Activated T-cell treated with anti-CD3 and anti-CD28 coated beads, Interleukin-2, amount 50 U/mL, for 72 hours (primary cell): ENCODE measurements around the gene REXO4. TPM values are rescaled to one million over a fixed set of nuclear protein-coding genes. Genes with fewer than 3 reads are reported as not detected.
A peak's percentile ranks its signal among the peaks of the same experiment; 100 is the strongest.
"Not testable (repeated sequence)": the region's sequence is repeated elsewhere in the genome, so short reads cannot be mapped to it uniquely, and the experiment has no call there.

Experiments
- ATAC-seq, 2 donors: fragments of 150-1000 bp; cut with Tn5 transposase; replicated peaks in 1 of 2; 2 replicates each; pipeline ENCODE4 v1.10.0; 2021; ENCODE audit warnings: moderate library complexity in 2 of 2, mild to moderate bottlenecking in 1 of 2
- DNase-seq, 2 donors: peaks; one replicate each; pipeline ENCODE4 v3.0.0; 2021 to 2022; ENCODE audit warnings: mixed read lengths in 1 of 2
- H3K27ac Mint-ChIP-seq: one replicate; pipeline ENCODE4 v1.8.0; 2022; ENCODE audit warnings: mild to moderate bottlenecking, moderate library complexity, mixed read lengths
- H3K27me3 Mint-ChIP-seq: one replicate; pipeline ENCODE4 v1.8.0; 2022; ENCODE audit warnings: low read depth, mixed read lengths
- H3K36me3 Mint-ChIP-seq, 2 donors: one replicate each; pipeline ENCODE4 v1.8.0; 2022; ENCODE audit warnings: mixed read lengths in 2 of 2, mild to moderate bottlenecking in 1 of 2; ENCODE audit not compliant: insufficient read depth in 2 of 2
- H3K4me1 Mint-ChIP-seq: one replicate; pipeline ENCODE4 v1.8.0; 2022; ENCODE audit warnings: low read depth, mixed read lengths
- H3K4me3 Mint-ChIP-seq, 2 donors: one replicate each; pipeline ENCODE4 v1.8.0; 2022; ENCODE audit warnings: mild to moderate bottlenecking in 2 of 2, mixed read lengths in 2 of 2, moderate library complexity in 2 of 2
- H3K9me3 Mint-ChIP-seq, 2 donors: one replicate each; pipeline ENCODE4 v1.8.0; 2022; ENCODE audit warnings: mixed read lengths in 2 of 2
- total RNA-seq, 2 donors: library from RNA; stranded (reverse); gene quantifications; one replicate each; pipeline ENCODE4 v1.2.3, GENCODE V29; 2022

The REXO4 gene
- total RNA-seq, 2 donors from 2014 or later: 22.9 to 25.0 TPM

DNA sequence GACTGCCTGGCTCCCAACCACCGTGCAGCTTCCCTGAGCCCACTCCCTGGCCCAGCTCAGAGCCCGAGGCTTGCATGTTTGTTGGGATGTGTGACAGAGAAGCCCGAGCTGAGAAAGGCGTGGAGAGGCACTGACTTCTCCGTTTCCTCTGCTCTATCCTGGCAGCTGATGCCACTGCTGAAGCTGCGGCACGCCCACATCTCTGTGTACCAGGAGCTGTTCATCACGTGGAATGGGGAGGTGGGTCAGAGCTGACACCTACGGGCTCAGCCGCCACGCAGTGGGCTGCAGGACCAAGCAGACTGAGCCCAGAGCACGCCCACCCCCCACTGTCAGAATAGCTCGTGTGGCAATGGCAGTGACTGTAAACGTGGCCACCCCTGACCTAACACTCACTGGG lies 32.4 kb downstream of the REXO4 start:
- Mint-ChIP-seq H3K4me1 (no peaks in the 10 kb centered on the region), H3K27ac (no peak overlapping the region), H3K36me3 (no peaks in the 10 kb centered on the region), H3K9me3 (no peaks in the 10 kb centered on the region), H3K4me3 (no peak overlapping the region), H3K27me3 (peaks cover 5% of the 10 kb centered on the region)
- ATAC-seq (no peak), DNase-seq (no peak)

DNA sequence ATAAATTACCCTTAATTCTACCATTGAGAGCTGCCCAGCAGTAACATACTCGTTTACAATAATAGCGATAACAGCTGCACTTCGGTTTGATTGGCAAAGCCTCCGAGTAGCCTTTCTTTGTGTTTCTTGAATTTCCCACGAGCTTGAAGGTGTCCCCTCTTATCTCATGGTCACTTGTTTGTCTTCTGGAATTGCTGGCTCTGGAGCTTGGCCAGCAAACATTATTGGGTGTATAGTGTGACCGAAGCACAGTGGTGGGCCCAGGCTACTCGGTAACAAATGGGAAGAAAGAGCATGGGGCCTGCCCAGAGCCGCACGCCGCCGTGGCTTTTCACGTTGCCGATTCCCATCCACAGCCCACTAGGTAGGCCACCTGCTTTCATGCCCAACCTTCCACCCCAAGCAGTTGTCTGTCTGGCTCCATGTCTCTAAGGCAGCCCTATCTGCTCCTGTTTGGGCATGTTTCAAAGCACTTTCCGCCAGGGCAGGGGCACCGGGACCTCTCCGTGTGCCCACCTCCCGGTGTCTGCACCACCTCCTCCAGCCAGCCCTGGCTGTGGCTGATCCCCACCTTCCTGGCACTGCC lies 33.0 kb downstream of the REXO4 start:
- no peak overlapping the region for H3K4me3 Mint-ChIP-seq
- H3K36me3 Mint-ChIP-seq: no peaks in the 10 kb centered on the region
- ATAC-seq (no peak), DNase-seq (no peak)
- H3K27me3 Mint-ChIP-seq: peaks cover 4% of the 10 kb centered on the region
- no peaks in the 10 kb centered on the region for H3K4me1 Mint-ChIP-seq
- no peak overlapping the region for H3K27ac Mint-ChIP-seq
- no peaks in the 10 kb centered on the region for H3K9me3 Mint-ChIP-seq

DNA sequence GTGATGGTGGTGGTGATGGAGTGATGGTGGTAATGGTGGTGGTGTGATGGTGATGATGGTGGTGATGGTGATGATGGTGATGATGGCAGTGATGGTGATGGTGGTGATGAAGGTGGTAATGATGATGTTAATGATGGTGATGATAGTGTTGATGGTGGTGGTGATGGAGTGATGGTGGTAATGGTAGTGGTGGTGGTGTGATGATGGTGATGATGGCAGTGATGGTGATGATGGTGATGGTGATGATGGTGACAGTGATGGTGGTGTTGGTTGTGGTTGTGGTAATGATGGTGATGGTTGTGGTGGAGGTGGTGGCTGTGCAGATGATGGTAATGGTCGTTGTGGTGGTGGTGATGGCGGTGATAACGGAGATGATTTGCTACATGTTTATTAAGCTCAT lies 34.4 kb downstream of the REXO4 start:
- no peaks in the 10 kb centered on the region for H3K27me3 Mint-ChIP-seq
- no peaks in the 10 kb centered on the region for H3K4me1 Mint-ChIP-seq
- H3K36me3 Mint-ChIP-seq: no peaks in the 10 kb centered on the region
- H3K4me3 Mint-ChIP-seq: no peak overlapping the region
- no peak overlapping the region for H3K27ac Mint-ChIP-seq
- no peak for ATAC-seq
- DNase-seq: no peak
- H3K9me3 Mint-ChIP-seq: no peaks in the 10 kb centered on the region

GRCh38 chr9:133382507-133383141 lies 35.2 kb downstream of the REXO4 start:
- no peaks in the 10 kb centered on the region for H3K9me3 Mint-ChIP-seq
- no peaks in the 10 kb centered on the region for H3K36me3 Mint-ChIP-seq
- H3K4me1 Mint-ChIP-seq: no peaks in the 10 kb centered on the region
- no peak overlapping the region for H3K4me3 Mint-ChIP-seq
- H3K27me3 Mint-ChIP-seq: no peaks in the 10 kb centered on the region
- no peak for ATAC-seq
- no peak overlapping the region for H3K27ac Mint-ChIP-seq
- no peak for DNase-seq

- Mint-ChIP-seq H3K36me3 (no peaks in the 10 kb centered on the region), H3K27me3 (no peaks in the 10 kb centered on the region), H3K9me3 (no peaks in the 10 kb centered on the region), H3K4me1 (peaks cover 10% of the 10 kb centered on the region), H3K4me3 (no peak overlapping the region), H3K27ac (no peak overlapping the region)
- ATAC-seq: no peak
- no peak for DNase-seq
These were observed 37.1 kb downstream of the REXO4 start for GRCh38 chr9:133380734-133381133.

DNA sequence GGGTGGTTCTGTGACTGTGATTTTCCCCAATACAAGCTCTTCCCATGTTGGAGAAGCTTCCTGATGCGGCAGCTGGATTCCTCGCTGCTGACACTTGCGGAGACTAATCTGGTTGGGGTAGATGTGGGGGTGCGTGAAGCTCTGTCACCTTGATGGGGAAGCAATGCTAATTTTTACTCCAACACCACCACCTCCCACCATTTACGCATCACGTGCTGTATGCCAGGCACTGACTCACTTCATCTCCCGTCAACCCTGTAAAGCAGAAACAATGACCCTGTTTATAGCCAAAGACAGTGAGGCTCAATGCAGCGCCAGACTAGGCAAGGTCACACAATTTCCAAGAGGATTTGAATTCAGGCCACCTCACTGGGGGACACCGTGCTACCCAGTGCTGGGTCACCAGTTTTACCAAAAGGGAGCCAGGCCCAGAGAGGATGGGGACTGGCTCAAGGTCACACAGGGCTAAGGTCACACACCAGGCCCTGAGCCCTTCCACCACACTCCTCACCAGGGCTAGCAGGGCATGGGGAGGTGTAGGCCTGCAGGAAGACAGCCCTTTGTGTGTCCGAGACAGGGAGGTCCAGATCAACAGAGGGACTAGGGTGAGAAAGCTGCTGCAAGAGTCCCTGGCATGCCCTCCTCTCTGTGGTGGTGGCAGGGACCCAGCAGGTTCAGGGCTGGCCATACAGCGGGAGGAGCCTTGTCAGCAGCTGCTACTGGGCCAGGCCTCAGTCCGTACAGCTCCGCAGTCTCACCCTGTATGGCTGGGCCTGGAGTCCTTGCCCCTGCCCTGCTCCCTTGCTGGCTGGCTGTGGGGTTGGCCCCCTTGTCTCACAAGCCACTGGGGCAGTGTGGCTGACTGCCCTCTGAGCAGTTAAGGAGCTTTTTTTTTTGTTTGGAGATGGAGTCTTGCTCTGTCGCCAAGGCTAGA lies 38.4 kb downstream of the REXO4 start:
- no peaks in the 10 kb centered on the region for H3K27me3 Mint-ChIP-seq
- DNase-seq (no peak), ATAC-seq (no peak)
- H3K9me3 Mint-ChIP-seq: no peaks in the 10 kb centered on the region
- no peak overlapping the region for H3K27ac Mint-ChIP-seq
- no peak overlapping the region for H3K4me3 Mint-ChIP-seq
- H3K4me1 Mint-ChIP-seq: peaks cover 10% of the 10 kb centered on the region
- peaks cover 7% of the 10 kb centered on the region in 2 donors for H3K36me3 Mint-ChIP-seq

DNA sequence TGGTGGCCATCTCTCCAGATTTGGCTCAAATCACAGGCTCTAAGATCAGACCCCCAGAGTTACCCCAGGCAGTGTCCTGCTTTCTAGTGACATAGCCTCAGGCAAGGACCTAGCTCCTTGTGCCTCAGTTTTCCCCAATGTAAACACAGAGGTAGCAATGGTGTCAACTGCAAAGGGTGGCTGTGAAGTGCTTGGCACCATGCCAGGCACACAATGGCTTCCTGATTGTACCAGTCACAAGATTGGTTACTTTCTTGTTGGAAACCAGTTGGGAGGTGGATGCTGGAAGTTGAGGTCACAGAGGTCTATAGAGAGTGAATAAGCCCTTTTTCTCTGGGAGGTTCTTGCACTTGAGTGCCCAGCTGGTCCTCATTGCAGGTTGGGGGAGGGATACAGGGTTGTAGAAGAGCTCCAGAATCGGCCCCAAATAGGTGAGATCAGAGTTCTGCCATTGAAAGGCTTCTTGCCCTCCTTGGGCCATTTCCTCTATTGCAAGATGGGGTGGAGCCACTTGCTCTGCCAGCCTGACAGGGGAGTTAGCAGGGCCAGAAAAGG lies 39.3 kb downstream of the REXO4 start:
- DNase-seq (no peak), ATAC-seq (no peak)
- Mint-ChIP-seq H3K27ac (no peak overlapping the region), H3K9me3 (no peaks in the 10 kb centered on the region), H3K4me3 (no peak overlapping the region), H3K27me3 (no peaks in the 10 kb centered on the region), H3K4me1 (peaks cover 18% of the 10 kb centered on the region), H3K36me3 (peaks cover 9 to 14% of the 10 kb centered on the region in 2 donors)

DNA sequence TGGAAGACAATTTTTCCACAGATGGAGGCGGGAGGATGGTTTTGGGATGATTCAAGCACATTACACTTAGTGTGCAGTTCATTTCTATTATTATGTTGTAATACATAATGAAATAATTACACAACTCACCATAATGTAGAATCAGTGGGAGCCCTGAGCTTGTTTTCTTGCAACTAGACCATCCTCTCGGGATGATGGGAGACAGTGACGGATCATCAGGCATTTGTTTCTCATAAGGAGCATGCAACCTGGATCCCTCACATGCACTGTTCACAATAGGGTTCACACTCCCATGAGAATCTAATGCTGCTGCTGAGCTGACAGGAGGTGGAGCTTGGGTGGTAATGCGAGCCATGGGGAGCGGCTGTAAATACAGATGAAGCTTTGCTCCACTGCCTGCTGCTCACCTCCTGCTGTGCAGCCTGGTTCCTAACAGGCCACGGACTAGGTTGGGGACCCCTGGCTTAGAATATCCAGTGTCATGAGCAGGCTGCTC lies 40.0 kb downstream of the REXO4 start:
- no peak for ATAC-seq
- no peak overlapping the region for H3K27ac Mint-ChIP-seq
- DNase-seq: no peak
- H3K36me3 Mint-ChIP-seq: peaks cover 9 to 18% of the 10 kb centered on the region in 2 donors
- H3K4me1 Mint-ChIP-seq: peaks cover 26% of the 10 kb centered on the region
- no peak overlapping the region for H3K4me3 Mint-ChIP-seq
- H3K27me3 Mint-ChIP-seq: no peaks in the 10 kb centered on the region
- H3K9me3 Mint-ChIP-seq: no peaks in the 10 kb centered on the region

GRCh38 chr9:133377280-133377679 lies 40.5 kb downstream of the REXO4 start:
- not testable (repeated sequence) for H3K27ac Mint-ChIP-seq, H3K27me3 Mint-ChIP-seq, DNase-seq, ATAC-seq, H3K9me3 Mint-ChIP-seq
- Mint-ChIP-seq H3K36me3 (peaks cover 11 to 22% of the 10 kb centered on the region in 2 donors), H3K4me1 (peaks cover 31% of the 10 kb centered on the region), H3K4me3 (peak overlapping the region in 1 of 2 donors; percentile 75)

DNA sequence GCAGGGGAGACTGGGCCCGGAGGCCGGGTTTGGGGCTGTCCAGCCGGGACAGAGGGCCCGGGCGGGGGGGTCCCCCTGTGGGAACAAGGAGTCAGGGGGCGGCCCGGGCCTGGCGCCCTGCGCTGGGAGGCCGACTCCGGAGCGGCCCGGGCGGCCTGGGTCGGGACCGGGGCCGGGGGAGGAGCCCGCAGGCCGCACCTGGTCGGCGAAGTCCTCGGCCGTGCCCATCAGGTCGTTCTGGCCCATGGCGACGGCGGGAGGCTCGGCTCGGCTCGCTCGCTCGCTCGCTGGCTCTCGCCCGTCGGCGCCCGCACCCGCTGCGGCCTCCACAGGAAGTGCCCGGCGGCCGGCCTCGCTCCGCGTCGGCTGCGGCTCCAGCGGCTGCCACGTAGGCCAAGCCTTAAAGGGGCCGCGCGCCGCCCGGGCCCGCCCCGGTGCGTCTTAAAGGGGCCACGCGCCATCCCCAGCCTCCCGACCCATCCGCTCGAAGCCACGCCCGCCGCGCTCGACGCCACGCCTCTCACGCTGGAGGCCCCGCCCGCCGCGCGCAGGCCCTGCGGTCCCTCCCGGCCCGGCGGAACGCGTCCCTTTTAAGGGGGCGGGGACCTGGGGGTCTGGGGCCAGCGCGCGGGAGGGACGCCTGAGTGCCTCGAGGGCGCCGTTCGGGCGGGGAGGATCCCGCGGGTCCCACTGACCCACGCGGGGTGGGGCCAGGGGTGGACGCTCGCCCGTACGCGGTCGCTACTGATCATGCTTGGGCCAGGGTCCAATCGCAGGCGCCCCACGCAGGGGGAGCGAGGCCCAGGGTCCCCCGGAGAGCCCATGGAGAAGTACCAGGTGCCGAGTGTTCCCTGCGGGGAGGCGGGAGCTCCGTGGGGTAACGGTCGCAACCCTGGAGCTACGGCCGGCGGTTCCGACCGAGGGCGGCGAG lies 41.8 kb downstream of the REXO4 start, which contains the start of the genes STKLD1 and SURF4:
Gene STKLD1, plus strand, starts transcription at position 643 of the 931 bp plus-strand sequence. Its CDS starts 108 bp downstream, at position 751.
Gene SURF4, minus strand, starts transcription at position 337 of the 931 bp plus-strand sequence. Its CDS starts 91 bp downstream, at position 246.
- Mint-ChIP-seq H3K36me3 (peaks cover 18 to 25% of the 10 kb centered on the region in 2 donors), H3K4me3 (peak within 1 kb of the TSS; percentile 96 to 98), H3K27me3 (no peaks in the 10 kb centered on the region), H3K9me3 (no peaks in the 10 kb centered on the region), H3K27ac (peak within 1 kb of the TSS; percentile 100), H3K4me1 (peaks cover 43% of the 10 kb centered on the region)
- ATAC-seq: peak; percentile 72 to 74
- DNase-seq: peak; percentile 96 to 99

DNA sequence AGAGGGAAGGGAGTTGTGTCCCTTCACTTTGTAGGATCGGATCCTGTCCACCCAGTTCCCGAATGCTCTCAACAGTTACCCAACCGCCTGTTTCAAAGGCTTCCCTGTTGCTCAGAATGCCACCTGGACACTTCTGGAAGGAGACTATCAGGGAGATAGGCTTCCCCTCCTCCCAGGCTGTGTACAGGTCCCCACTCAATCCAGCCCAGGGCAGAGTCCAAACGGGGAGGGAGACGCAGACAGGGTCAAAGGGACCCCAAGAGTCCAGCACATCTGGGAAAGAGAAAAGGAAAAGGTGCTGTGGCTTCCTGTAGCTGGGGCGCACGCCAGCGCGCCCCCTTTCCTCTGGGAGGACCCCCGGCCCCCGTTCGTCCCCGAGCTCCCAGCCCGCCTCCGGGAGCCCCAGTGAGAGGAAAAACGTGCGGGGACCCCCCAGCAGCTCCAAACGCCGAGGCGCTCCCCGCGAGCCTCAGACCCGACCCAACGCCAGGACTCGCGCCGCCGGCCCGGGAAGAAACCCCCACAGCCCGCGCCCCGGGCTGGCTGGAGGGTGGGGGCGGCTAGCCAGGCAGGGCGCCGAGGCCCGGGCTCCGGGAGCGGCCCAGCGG lies 42.6 kb downstream of the REXO4 start:
- ATAC-seq (no peak), DNase-seq (peak; percentile 42 to 43)
- Mint-ChIP-seq H3K4me1 (peaks cover 51% of the 10 kb centered on the region), H3K36me3 (peaks cover 26 to 33% of the 10 kb centered on the region in 2 donors), H3K27ac (peak overlapping the region; percentile 100), H3K27me3 (no peaks in the 10 kb centered on the region), H3K4me3 (peak overlapping the region; percentile 96 to 98), H3K9me3 (no peaks in the 10 kb centered on the region)
